Measurements from ENCODE around the gene PAPPA.

Gene PAPPA

GRCh38 chr9:116300360-116300870 lies 146.8 kb downstream of the PAPPA start:
- Histone ChIP-seq H3K27ac (ENCODE audit: insufficient read depth in 1 of 2, low read depth in 1 of 2, low read length in 2 of 2, poor library complexity in 1 of 2, severe bottlenecking in 2 of 2) (no peak overlapping the region), H3K4me3 (ENCODE audit: control insufficient read depth in 1 of 7, extremely low read depth in 1 of 7, insufficient read depth in 4 of 7, low read depth in 2 of 7, low read length in 6 of 7) (no peak overlapping the region), H3K9me3 (ENCODE audit: control extremely low read depth in 1 of 5, control insufficient read depth in 4 of 5, insufficient read depth in 2 of 5, low read depth in 1 of 5, low read length in 4 of 5) (no peaks in the 10 kb centered on the region), H3K4me1 (ENCODE audit: control extremely low read depth in 1 of 4, control insufficient read depth in 4 of 4, insufficient read depth in 4 of 4, low read length in 3 of 4) (no peaks in the 10 kb centered on the region), H3K36me3 (ENCODE audit: control insufficient read depth in 4 of 4, insufficient read depth in 4 of 4, low read length in 3 of 4) (no peaks in the 10 kb centered on the region), H3K27me3 (replicated peaks in 2 of 5; ENCODE audit: control insufficient read depth in 4 of 5, insufficient read depth in 5 of 5, low read length in 4 of 5) (peaks cover 0 to 3% (median 0%) of the 10 kb centered on the region in 5 experiments)
- no peak for DNase-seq
- no CpG with 5 or more reads among the region's 2 CpGs for WGBS (ENCODE audit: insufficient coverage)
- ChIA-PET POLR2A (no interaction called here), CTCF (no interaction called here)

GRCh38 chr9:116303270-116303669 lies 149.7 kb downstream of the PAPPA start:
- CTCF ChIA-PET, result no interaction called here

GRCh38 chr9:116303886-116304538 lies 150.4 kb downstream of the PAPPA start:
- CTCF ChIA-PET, result no interaction called here
- POLR2A ChIA-PET, result no interaction called here
- H3K27me3 ChIP-seq (replicated peaks in 2 of 5; ENCODE audit: control insufficient read depth in 4 of 5, insufficient read depth in 5 of 5, low read length in 4 of 5), result peaks cover 0 to 3% (median 0%) of the 10 kb centered on the region in 5 experiments
- H3K4me1 ChIP-seq (ENCODE audit: control extremely low read depth in 1 of 4, control insufficient read depth in 4 of 4, insufficient read depth in 4 of 4, low read length in 3 of 4), result no peaks in the 10 kb centered on the region
- WGBS (ENCODE audit: insufficient coverage), result 73% methylated on average over 2 of the region's 3 CpGs
- no peaks in the 10 kb centered on the region for H3K36me3 ChIP-seq (ENCODE audit: control insufficient read depth in 4 of 4, insufficient read depth in 4 of 4, low read length in 3 of 4)
- no peak for DNase-seq
- no peak overlapping the region for H3K4me3 ChIP-seq (ENCODE audit: control insufficient read depth in 1 of 7, extremely low read depth in 1 of 7, insufficient read depth in 4 of 7, low read depth in 2 of 7, low read length in 6 of 7)
- no peaks in the 10 kb centered on the region for H3K9me3 ChIP-seq (ENCODE audit: control extremely low read depth in 1 of 5, control insufficient read depth in 4 of 5, insufficient read depth in 2 of 5, low read depth in 1 of 5, low read length in 4 of 5)
- no peak overlapping the region for H3K27ac ChIP-seq (ENCODE audit: insufficient read depth in 1 of 2, low read depth in 1 of 2, low read length in 2 of 2, poor library complexity in 1 of 2, severe bottlenecking in 2 of 2)

More at GRCh38 chr9:116303270-116303669, 149.7 kb downstream of the PAPPA start:
- no peaks in the 10 kb centered on the region for H3K4me1 ChIP-seq (ENCODE audit: control extremely low read depth in 1 of 4, control insufficient read depth in 4 of 4, insufficient read depth in 4 of 4, low read length in 3 of 4)
- no peak overlapping the region for H3K4me3 ChIP-seq (ENCODE audit: control insufficient read depth in 1 of 7, extremely low read depth in 1 of 7, insufficient read depth in 4 of 7, low read depth in 2 of 7, low read length in 6 of 7)
- H3K27ac ChIP-seq (ENCODE audit: insufficient read depth in 1 of 2, low read depth in 1 of 2, low read length in 2 of 2, poor library complexity in 1 of 2, severe bottlenecking in 2 of 2), result no peak overlapping the region
- 90% methylated on average over 3 of the region's 5 CpGs for WGBS (ENCODE audit: insufficient coverage)
- POLR2A ChIA-PET, result no interaction called here
- no peaks in the 10 kb centered on the region for H3K9me3 ChIP-seq (ENCODE audit: control extremely low read depth in 1 of 5, control insufficient read depth in 4 of 5, insufficient read depth in 2 of 5, low read depth in 1 of 5, low read length in 4 of 5)
- no peaks in the 10 kb centered on the region for H3K36me3 ChIP-seq (ENCODE audit: control insufficient read depth in 4 of 4, insufficient read depth in 4 of 4, low read length in 3 of 4)
- no peak for DNase-seq
- H3K27me3 ChIP-seq (replicated peaks in 2 of 5; ENCODE audit: control insufficient read depth in 4 of 5, insufficient read depth in 5 of 5, low read length in 4 of 5), result peaks cover 0 to 3% (median 0%) of the 10 kb centered on the region in 5 experiments

- Histone ChIP-seq H3K4me3 (ENCODE audit: control insufficient read depth in 1 of 7, extremely low read depth in 1 of 7, insufficient read depth in 4 of 7, low read depth in 2 of 7, low read length in 6 of 7) (no peak overlapping the region), H3K9me3 (ENCODE audit: control extremely low read depth in 1 of 5, control insufficient read depth in 4 of 5, insufficient read depth in 2 of 5, low read depth in 1 of 5, low read length in 4 of 5) (no peaks in the 10 kb centered on the region), H3K4me1 (ENCODE audit: control extremely low read depth in 1 of 4, control insufficient read depth in 4 of 4, insufficient read depth in 4 of 4, low read length in 3 of 4) (no peaks in the 10 kb centered on the region), H3K36me3 (ENCODE audit: control insufficient read depth in 4 of 4, insufficient read depth in 4 of 4, low read length in 3 of 4) (no peaks in the 10 kb centered on the region), H3K27ac (ENCODE audit: insufficient read depth in 1 of 2, low read depth in 1 of 2, low read length in 2 of 2, poor library complexity in 1 of 2, severe bottlenecking in 2 of 2) (no peak overlapping the region), H3K27me3 (replicated peaks in 2 of 5; ENCODE audit: control insufficient read depth in 4 of 5, insufficient read depth in 5 of 5, low read length in 4 of 5) (peaks cover 0 to 3% (median 0%) of the 10 kb centered on the region in 5 experiments)
- POLR2A ChIA-PET, result no interaction called here
- WGBS (ENCODE audit: insufficient coverage), result no CpG with 5 or more reads among the region's 5 CpGs
- CTCF ChIA-PET, result no interaction called here
- DNase-seq, result no peak
Measured at GRCh38 chr9:116304761-116305160, 151.2 kb downstream of the PAPPA start.

- peak in 2 of 3 donors; percentile 6 to 17 for DNase-seq
- H3K27ac ChIP-seq (ENCODE audit: insufficient read depth in 1 of 2, low read depth in 1 of 2, low read length in 2 of 2, poor library complexity in 1 of 2, severe bottlenecking in 2 of 2), result no peak overlapping the region
- peaks cover 0 to 2% (median 0%) of the 10 kb centered on the region in 5 experiments for H3K27me3 ChIP-seq (replicated peaks in 2 of 5; ENCODE audit: control insufficient read depth in 4 of 5, insufficient read depth in 5 of 5, low read length in 4 of 5)
- H3K4me1 ChIP-seq (ENCODE audit: control extremely low read depth in 1 of 4, control insufficient read depth in 4 of 4, insufficient read depth in 4 of 4, low read length in 3 of 4), result no peaks in the 10 kb centered on the region
- ChIA-PET CTCF (interaction anchor here (1.0 kb wide), 1 partner anchor 184 kb away, joined by 3 read pairs; no protein-coding TSS in a partner anchor), POLR2A (no interaction called here)
- 88% methylated on average over 3 of the region's 4 CpGs for WGBS (ENCODE audit: insufficient coverage)
- H3K9me3 ChIP-seq (ENCODE audit: control extremely low read depth in 1 of 5, control insufficient read depth in 4 of 5, insufficient read depth in 2 of 5, low read depth in 1 of 5, low read length in 4 of 5), result no peaks in the 10 kb centered on the region
- H3K4me3 ChIP-seq (ENCODE audit: control insufficient read depth in 1 of 7, extremely low read depth in 1 of 7, insufficient read depth in 4 of 7, low read depth in 2 of 7, low read length in 6 of 7), result no peak overlapping the region
- H3K36me3 ChIP-seq (ENCODE audit: control insufficient read depth in 4 of 4, insufficient read depth in 4 of 4, low read length in 3 of 4), result no peaks in the 10 kb centered on the region
Measured at GRCh38 chr9:116308076-116308475, 154.5 kb downstream of the PAPPA start.

- WGBS (ENCODE audit: insufficient coverage), result 91% methylated on average over 3 of the region's 3 CpGs
- no peak for DNase-seq
- POLR2A ChIA-PET, result no interaction called here
- H3K4me1 ChIP-seq (ENCODE audit: control extremely low read depth in 1 of 4, control insufficient read depth in 4 of 4, insufficient read depth in 4 of 4, low read length in 3 of 4), result no peaks in the 10 kb centered on the region
- peaks cover 0 to 2% (median 0%) of the 10 kb centered on the region in 5 experiments for H3K27me3 ChIP-seq (replicated peaks in 2 of 5; ENCODE audit: control insufficient read depth in 4 of 5, insufficient read depth in 5 of 5, low read length in 4 of 5)
- no peaks in the 10 kb centered on the region for H3K36me3 ChIP-seq (ENCODE audit: control insufficient read depth in 4 of 4, insufficient read depth in 4 of 4, low read length in 3 of 4)
- H3K9me3 ChIP-seq (ENCODE audit: control extremely low read depth in 1 of 5, control insufficient read depth in 4 of 5, insufficient read depth in 2 of 5, low read depth in 1 of 5, low read length in 4 of 5), result no peaks in the 10 kb centered on the region
- H3K4me3 ChIP-seq (ENCODE audit: control insufficient read depth in 1 of 7, extremely low read depth in 1 of 7, insufficient read depth in 4 of 7, low read depth in 2 of 7, low read length in 6 of 7), result no peak overlapping the region
- H3K27ac ChIP-seq (ENCODE audit: insufficient read depth in 1 of 2, low read depth in 1 of 2, low read length in 2 of 2, poor library complexity in 1 of 2, severe bottlenecking in 2 of 2), result no peak overlapping the region
- CTCF ChIA-PET, result no interaction called here
Measured at GRCh38 chr9:116309900-116310611, 156.5 kb downstream of the PAPPA start.

GRCh38 chr9:116312221-116312620 lies 158.6 kb downstream of the PAPPA start:
- 100% methylated on average over 2 of the region's 2 CpGs for WGBS (ENCODE audit: insufficient coverage)
- Histone ChIP-seq H3K27ac (ENCODE audit: insufficient read depth in 1 of 2, low read depth in 1 of 2, low read length in 2 of 2, poor library complexity in 1 of 2, severe bottlenecking in 2 of 2) (no peak overlapping the region), H3K27me3 (replicated peaks in 2 of 5; ENCODE audit: control insufficient read depth in 4 of 5, insufficient read depth in 5 of 5, low read length in 4 of 5) (peaks cover 0 to 2% (median 0%) of the 10 kb centered on the region in 5 experiments), H3K4me3 (ENCODE audit: control insufficient read depth in 1 of 7, extremely low read depth in 1 of 7, insufficient read depth in 4 of 7, low read depth in 2 of 7, low read length in 6 of 7) (no peak overlapping the region), H3K4me1 (ENCODE audit: control extremely low read depth in 1 of 4, control insufficient read depth in 4 of 4, insufficient read depth in 4 of 4, low read length in 3 of 4) (no peaks in the 10 kb centered on the region), H3K9me3 (ENCODE audit: control extremely low read depth in 1 of 5, control insufficient read depth in 4 of 5, insufficient read depth in 2 of 5, low read depth in 1 of 5, low read length in 4 of 5) (no peaks in the 10 kb centered on the region), H3K36me3 (ENCODE audit: control insufficient read depth in 4 of 4, insufficient read depth in 4 of 4, low read length in 3 of 4) (no peaks in the 10 kb centered on the region)
- no peak for DNase-seq
- ChIA-PET CTCF (no interaction called here), POLR2A (no interaction called here)
